HEK293 (cell line): ENCODE results near the gene MRPL30.

Experiments
- CTCF ChIA-PET: fragments of 350-600 bp; formaldehyde crosslinking; extraction: SDS; loops from one replicate; lab custom pipeline; 2021; ENCODE audit warnings: antibody characterized with exemption; lab: Yijun Ruan, JAX
- POLR2A ChIA-PET: fragments of 300-600 bp; formaldehyde crosslinking; extraction: SDS; loops from one replicate; lab custom pipeline; 2020; ENCODE audit warnings: antibody characterized with exemption, inconsistent platforms; lab: Yijun Ruan, JAX
- H3K27ac ChIP-seq: fragments of 200-500 bp; sonication (Bioruptor generic); 2 replicates; pipeline ENCODE4 v1.5.1; 2014; ENCODE audit warnings: low read depth, low read length, control low read depth, inconsistent platforms; ENCODE audit errors: extremely low read depth
- H3K36me3 ChIP-seq, 2 experiments: fragments of 200-500 bp in 1 of 2; sonication (Bioruptor generic) in 1 of 2; 1 replicate in 1 of 2; 2 replicates in 1 of 2; pipeline ENCODE4 v1.5.1; 2014 to 2017; ENCODE audit warnings: inconsistent platforms in 2 of 2, low read length in 2 of 2; ENCODE audit not compliant: control insufficient read depth in 2 of 2, insufficient read depth in 1 of 2
- H3K4me1 ChIP-seq: fragments of 200-500 bp; sonication (Bioruptor generic); 2 replicates; pipeline ENCODE4 v1.5.1; 2014; ENCODE audit warnings: mild to moderate bottlenecking, low read length, inconsistent platforms; ENCODE audit not compliant: control insufficient read depth, insufficient read depth
- H3K4me3 ChIP-seq: 2 replicates; pipeline ENCODE4 v1.5.1; 2011; ENCODE audit warnings: low read depth, mild to moderate bottlenecking, control low read depth, low read length, moderate library complexity
- H3K9me3 ChIP-seq: fragments of 200-500 bp; sonication (Bioruptor generic); 2 replicates; pipeline ENCODE4 v1.5.1; 2014; ENCODE audit warnings: low read depth, low read length, inconsistent platforms; ENCODE audit not compliant: control insufficient read depth, insufficient read depth
- BCL11A ChIP-seq: fragments of 450-650 bp; formaldehyde crosslinking; IDR thresholded peaks from 2 replicates; pipeline ENCODE4 v1.5.1; 2016; ENCODE audit warnings: low read depth, missing biosample characterization, missing genetic modification characterization
- CTCF ChIP-seq: fragments of 450-650 bp; formaldehyde crosslinking; IDR thresholded peaks from 2 replicates; pipeline ENCODE4 v1.5.1; 2016; ENCODE audit warnings: missing biosample characterization, missing genetic modification characterization
- GLI2 ChIP-seq: fragments of 450-650 bp; formaldehyde crosslinking; IDR thresholded peaks from 2 replicates; pipeline ENCODE4; 2017; ENCODE audit warnings: missing biosample characterization, missing genetic modification characterization, low read depth, borderline replicate concordance
- HOXD13 ChIP-seq: sonication (generic); formaldehyde crosslinking; IDR thresholded peaks from 2 replicates; pipeline ENCODE4 v1.8.0; 2022; ENCODE audit warnings: missing genetic modification reagents, borderline replicate concordance
- KLF17 ChIP-seq: fragments of 450-650 bp; formaldehyde crosslinking; IDR thresholded peaks from 2 replicates; pipeline ENCODE4 v1.5.1; 2016; ENCODE audit warnings: missing biosample characterization, missing genetic modification characterization
- PRDM1 ChIP-seq: fragments of 450-650 bp; formaldehyde crosslinking; IDR thresholded peaks from 2 replicates; pipeline ENCODE4; 2016; ENCODE audit warnings: missing biosample characterization, missing genetic modification characterization
- PRDM2 ChIP-seq: fragments of 450-650 bp; formaldehyde crosslinking; IDR thresholded peaks from 2 replicates; pipeline ENCODE4 v1.5.1; 2016; ENCODE audit warnings: missing biosample characterization, missing genetic modification characterization, borderline replicate concordance
- REPIN1 ChIP-seq: fragments of 450-650 bp; formaldehyde crosslinking; IDR thresholded peaks from 2 replicates; pipeline ENCODE4 v1.5.1; 2017; ENCODE audit warnings: missing biosample characterization, missing genetic modification characterization, low read depth
- WT1 ChIP-seq: fragments of 450-650 bp; formaldehyde crosslinking; IDR thresholded peaks from 2 replicates; pipeline ENCODE4 v1.5.1; 2016; ENCODE audit warnings: missing biosample characterization, missing genetic modification characterization
- ZBTB8A ChIP-seq: fragments of 450-650 bp; formaldehyde crosslinking; IDR thresholded peaks from 2 replicates; pipeline ENCODE4 v1.5.1; 2016; ENCODE audit warnings: missing biosample characterization, missing genetic modification characterization
- ZFP3 ChIP-seq: fragments of 450-650 bp; formaldehyde crosslinking; IDR thresholded peaks from 2 replicates; pipeline ENCODE4 v1.5.1; 2016; ENCODE audit warnings: low read depth, missing biosample characterization, missing genetic modification characterization
- ZFP69B ChIP-seq: fragments of 450-650 bp; formaldehyde crosslinking; IDR thresholded peaks from 2 replicates; pipeline ENCODE4 v1.5.1; 2016; ENCODE audit warnings: missing biosample characterization, missing genetic modification characterization
- ZNF280D ChIP-seq: fragments of 450-650 bp; formaldehyde crosslinking; IDR thresholded peaks from 2 replicates; pipeline ENCODE4 v1.5.1; 2016; ENCODE audit warnings: missing biosample characterization, missing genetic modification characterization
- ZNF292 ChIP-seq: fragments of 450-650 bp; formaldehyde crosslinking; IDR thresholded peaks from 2 replicates; pipeline ENCODE4 v1.5.1; 2016; ENCODE audit warnings: low read depth, missing biosample characterization, missing genetic modification characterization, borderline replicate concordance
- ZNF354C ChIP-seq: fragments of 450-650 bp; formaldehyde crosslinking; IDR thresholded peaks from 2 replicates; pipeline ENCODE4 v1.5.1; 2016; ENCODE audit warnings: missing biosample characterization, missing genetic modification characterization, low read depth, borderline replicate concordance
- ZNF37A ChIP-seq: fragments of 450-650 bp; IDR thresholded peaks from 2 replicates; pipeline ENCODE4 v1.5.1; 2018; ENCODE audit warnings: missing biosample characterization, missing genetic modification characterization
- ZNF404 ChIP-seq: fragments of 450-650 bp; formaldehyde crosslinking; IDR thresholded peaks from 2 replicates; pipeline ENCODE4 v1.5.1; 2017; ENCODE audit warnings: missing biosample characterization, missing genetic modification characterization
- ZNF654 ChIP-seq: fragments of 450-650 bp; formaldehyde crosslinking; IDR thresholded peaks from 2 replicates; pipeline ENCODE4 v1.5.1; 2016; ENCODE audit warnings: low read depth, missing biosample characterization, missing genetic modification characterization

Gene MRPL30

GRCh38 chr2:99184811-99185210 is 3.8 kb downstream of the MRPL30 start (continued):
- TF ChIP-seq PRDM2 (tag by site-specific recombination) (no peak), ZNF280D (tag by site-specific recombination) (no peak), ZNF654 (tag by site-specific recombination) (no peak), KLF17 (no peak), ZNF37A (tag by site-specific recombination) (no peak)

- H3K27ac ChIP-seq: no peak overlapping the region
- CTCF ChIA-PET: no interaction called here
- TF ChIP-seq ZFP3 (tag by site-specific recombination) (no peak), ZNF292 (no peak), HOXD13 (CRISPR knock-in tag) (no peak), ZNF354C (tag by site-specific recombination) (no peak), WT1 (tag by site-specific recombination) (no peak), CTCF (tag by site-specific recombination) (no peak), ZNF404 (no peak), BCL11A (no peak), GLI2 (tag by site-specific recombination) (no peak), REPIN1 (no peak), ZBTB8A (tag by site-specific recombination) (no peak), PRDM1 (tag by site-specific recombination) (no peak), ZFP69B (tag by site-specific recombination) (no peak)
- TF ChIP-seq, all 188 proteins: peak for 0
- H3K4me3 ChIP-seq: no peak overlapping the region
- 0 out of 2 replicates have a peak, but pooled peaks cover 2% of the 10 kb centered on the region for H3K4me1 ChIP-seq
- POLR2A ChIA-PET: no interaction called here
- peaks cover 26 to 43% of the 10 kb centered on the region in 2 experiments for H3K36me3 ChIP-seq
- H3K9me3 ChIP-seq: no peaks in the 10 kb centered on the region
These were observed 6.0 kb downstream of the MRPL30 start for GRCh38 chr2:99187011-99187410.
